ENCODE data around the gene ERCC6L2. TPM values are rescaled to one million over a fixed set of nuclear protein-coding genes. Genes with fewer than 3 reads are reported as not detected.

The ERCC6L2 gene
- total RNA-seq, 1 experiment from 2014 or later, result 39.2 TPM

DNA sequence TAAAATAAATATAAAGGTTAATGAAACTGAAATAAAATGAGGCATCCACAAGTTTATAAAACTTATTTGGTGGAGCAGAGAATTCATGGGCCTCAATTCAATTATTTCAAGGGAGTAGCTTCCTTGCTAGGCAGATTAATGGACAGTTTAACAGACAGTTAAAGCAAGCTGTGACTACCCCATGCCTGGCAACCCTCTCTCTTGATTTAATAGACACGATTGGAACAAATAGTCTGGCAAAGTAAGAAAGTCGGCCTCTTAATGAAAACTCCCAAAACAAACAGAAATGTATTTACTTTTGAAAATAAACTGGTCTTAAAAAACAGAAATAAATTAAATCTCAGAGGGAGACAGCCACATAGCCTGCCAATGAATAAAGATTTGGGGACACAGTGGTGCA lies 40.1 kb upstream of the ERCC6L2 start:
- Histone ChIP-seq H3K79me2 (ENCODE audit: insufficient read depth, low read length) (no peaks in the 10 kb centered on the region), H3K4me1 (ENCODE audit: control insufficient read depth in 1 of 2, insufficient read depth in 2 of 2, low read length in 2 of 2) (no peaks in the 10 kb centered on the region), H3K9me2 (ENCODE audit: insufficient read depth) (no peaks in the 10 kb centered on the region), H3K9me3 (ENCODE audit: control insufficient read depth in 1 of 2, insufficient read depth in 1 of 2, low read depth in 1 of 2, low read length in 2 of 2) (no peaks in the 10 kb centered on the region), H4K20me1 (ENCODE audit: insufficient read depth) (no peaks in the 10 kb centered on the region), H3K9ac (ENCODE audit: low read length) (no peak overlapping the region), H3K4me3 (replicated peaks in 1 of 2; ENCODE audit: low read depth in 1 of 2, low read length in 2 of 2) (no peak overlapping the region), H3K27ac (ENCODE audit: low read depth, low read length) (no peak overlapping the region), H3K4me2 (ENCODE audit: low read length) (no peak overlapping the region), H3K27me3 (ENCODE audit: insufficient read depth, low read length) (no peaks in the 10 kb centered on the region), H2AFZ (ENCODE audit: low read depth, low read length, poor library complexity, severe bottlenecking) (no peak overlapping the region), H3K36me3 (ENCODE audit: control insufficient read depth in 1 of 2, insufficient read depth in 2 of 2, low read length in 2 of 2) (no peaks in the 10 kb centered on the region)
- DNase-seq (ENCODE audit: low read depth, low spot score), result no peak
- BruUV-seq (replicated peaks), result no TSS peak
- no peak for ATAC-seq
- intact Hi-C loops (cut with micrococcal nuclease), result no loop called here
- POLR2A ChIA-PET, result no interaction called here
- CTCF ChIA-PET, result no interaction called here
- RAD21 ChIA-PET (ENCODE audit: low non-redundant PET in 1 of 2, low total read pairs in 2 of 2, uncharacterized antibody in 2 of 2, unreplicated experiment in 2 of 2), result no interaction called here
- TF ChIP-seq TCF7L2 (IDR thresholded peaks at IDR 0.05; ENCODE audit: borderline replicate concordance, extremely low read depth, insufficient read depth, insufficient read length) (no peak), EZH2 (IDR thresholded peaks at IDR 0.05) (no peak), SP1 (IDR thresholded peaks at IDR 0.05; ENCODE audit: low read depth) (no peak)

GRCh38 chr9:95836072-95836471 lies 39.4 kb upstream of the ERCC6L2 start:
- Histone ChIP-seq H2AFZ (ENCODE audit: low read depth, low read length, poor library complexity, severe bottlenecking) (no peak overlapping the region), H3K27me3 (ENCODE audit: insufficient read depth, low read length) (no peaks in the 10 kb centered on the region), H3K9me3 (ENCODE audit: control insufficient read depth in 1 of 2, insufficient read depth in 1 of 2, low read depth in 1 of 2, low read length in 2 of 2) (no peaks in the 10 kb centered on the region), H4K20me1 (ENCODE audit: insufficient read depth) (no peaks in the 10 kb centered on the region), H3K4me3 (replicated peaks in 1 of 2; ENCODE audit: low read depth in 1 of 2, low read length in 2 of 2) (no peak overlapping the region), H3K4me1 (ENCODE audit: control insufficient read depth in 1 of 2, insufficient read depth in 2 of 2, low read length in 2 of 2) (no peaks in the 10 kb centered on the region), H3K9ac (ENCODE audit: low read length) (no peak overlapping the region), H3K79me2 (ENCODE audit: insufficient read depth, low read length) (no peaks in the 10 kb centered on the region), H3K4me2 (ENCODE audit: low read length) (no peak overlapping the region), H3K27ac (ENCODE audit: low read depth, low read length) (no peak overlapping the region), H3K9me2 (ENCODE audit: insufficient read depth) (no peaks in the 10 kb centered on the region), H3K36me3 (ENCODE audit: control insufficient read depth in 1 of 2, insufficient read depth in 2 of 2, low read length in 2 of 2) (no peaks in the 10 kb centered on the region)
- CTCF ChIA-PET, result no interaction called here
- no TSS peak for BruUV-seq (replicated peaks)
- DNase-seq (ENCODE audit: low read depth, low spot score), result no peak
- intact Hi-C loops (cut with micrococcal nuclease), result no loop called here
- no peak for TF ChIP-seq ATF3 (IDR thresholded peaks at IDR 0.05)
- TF ChIP-seq, protein P1, sequence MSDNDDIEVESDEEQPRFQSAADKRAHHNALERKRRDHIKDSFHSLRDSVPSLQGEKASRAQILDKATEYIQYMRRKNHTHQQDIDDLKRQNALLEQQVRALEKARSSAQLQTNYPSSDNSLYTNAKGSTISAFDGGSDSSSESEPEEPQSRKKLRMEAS (IDR thresholded peaks at IDR 0.05), result no peak
- TF ChIP-seq SIN3A (IDR thresholded peaks at IDR 0.05; ENCODE audit: low read depth), result no peak
- no peak for TF ChIP-seq EGR1 (IDR thresholded peaks at IDR 0.05; ENCODE audit: low read depth)
- TF ChIP-seq SRF (IDR thresholded peaks at IDR 0.05; ENCODE audit: low read depth), result no peak
- no peak for TF ChIP-seq RAD21 (IDR thresholded peaks at IDR 0.05; ENCODE audit: low read depth)
- no peak for TF ChIP-seq EZH2 (IDR thresholded peaks at IDR 0.05)
- no peak for TF ChIP-seq POLR2A (IDR thresholded peaks at IDR 0.05; ENCODE audit: borderline replicate concordance, extremely low read depth, insufficient read depth, insufficient read length)
- no peak for TF ChIP-seq POLR2AphosphoS5 (IDR thresholded peaks at IDR 0.05; ENCODE audit: low read depth, low read length)
- no peak for TF ChIP-seq CBX3 (IDR thresholded peaks at IDR 0.05; ENCODE audit: low read depth)
- RAD21 ChIA-PET (ENCODE audit: low non-redundant PET in 1 of 2, low total read pairs in 2 of 2, uncharacterized antibody in 2 of 2, unreplicated experiment in 2 of 2), result no interaction called here
- ATAC-seq, result no peak
- POLR2A ChIA-PET, result no interaction called here
